ENCODE measurements around the gene ARSI.

Gene ARSI

DNA sequence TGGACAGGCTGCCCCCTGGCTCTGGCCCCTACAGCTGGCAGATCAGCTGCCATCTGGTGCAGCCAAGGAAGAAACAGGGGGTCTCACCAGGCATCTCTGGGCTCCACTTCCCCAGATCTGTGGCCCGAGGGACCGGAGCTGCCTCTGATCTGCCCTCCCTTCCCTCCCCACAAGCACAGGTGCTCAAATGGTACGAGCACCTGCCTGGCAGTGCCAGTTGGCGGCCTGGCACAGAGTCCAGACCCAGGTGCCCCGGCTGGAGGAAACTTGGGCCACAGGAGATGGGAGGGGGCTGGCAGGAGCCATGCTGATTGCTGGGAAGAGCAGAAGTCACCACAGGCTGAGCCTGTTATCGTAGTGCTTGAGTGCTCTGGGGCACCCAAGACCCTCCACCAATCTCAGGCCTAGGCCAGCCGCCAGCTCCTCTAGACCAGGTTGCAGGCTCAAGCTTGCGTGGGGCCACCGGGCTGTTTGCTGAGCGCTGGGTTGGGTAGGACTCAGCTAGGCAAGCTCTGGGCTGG lies 8.1 kb downstream of the ARSI start:
- no peak for DNase-seq (ENCODE audit: low read depth, low spot score)

DNA sequence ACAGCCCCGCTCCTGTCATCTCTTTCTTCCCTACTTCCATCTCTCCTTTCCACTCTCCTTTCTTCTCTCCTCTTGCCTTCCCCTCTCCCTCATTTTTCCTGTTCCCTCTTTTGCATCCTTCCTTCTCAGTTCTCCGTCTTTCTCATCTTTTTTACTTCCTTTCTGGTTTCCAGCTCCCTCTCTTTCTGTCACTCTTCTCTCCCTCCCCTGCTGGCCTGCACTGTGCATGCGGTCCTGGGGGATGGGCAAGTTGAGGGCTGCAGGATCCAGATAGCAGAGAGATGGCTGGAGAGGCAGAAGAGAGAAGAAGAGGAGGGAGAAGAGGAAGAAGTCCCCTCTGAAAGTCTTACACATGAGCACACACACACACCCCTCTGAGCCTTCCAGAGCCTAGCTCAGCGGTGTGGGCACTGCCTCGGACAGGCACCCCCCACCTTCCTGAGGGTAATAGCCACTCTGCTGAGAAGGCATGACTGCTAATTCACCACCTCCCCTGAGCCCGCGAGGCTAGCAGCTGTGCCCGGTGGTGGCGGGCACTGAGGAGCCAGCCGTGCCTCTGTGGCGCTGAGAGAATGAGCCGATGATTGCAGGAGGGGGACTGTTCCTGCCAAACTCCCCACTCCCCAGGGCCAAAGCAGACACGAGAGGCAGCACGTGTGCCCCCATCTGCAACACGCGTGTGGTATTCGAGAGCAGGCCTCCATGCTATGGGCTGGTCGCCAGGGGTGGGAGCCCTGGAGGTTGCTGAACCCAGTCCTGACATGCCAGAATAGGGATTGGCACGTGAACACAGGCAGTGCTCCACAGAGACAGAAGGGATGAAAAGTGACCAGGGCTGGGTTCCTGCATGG lies 9.4 kb downstream of the ARSI start:
- DNase-seq (ENCODE audit: low read depth, low spot score) = no peak

DNA sequence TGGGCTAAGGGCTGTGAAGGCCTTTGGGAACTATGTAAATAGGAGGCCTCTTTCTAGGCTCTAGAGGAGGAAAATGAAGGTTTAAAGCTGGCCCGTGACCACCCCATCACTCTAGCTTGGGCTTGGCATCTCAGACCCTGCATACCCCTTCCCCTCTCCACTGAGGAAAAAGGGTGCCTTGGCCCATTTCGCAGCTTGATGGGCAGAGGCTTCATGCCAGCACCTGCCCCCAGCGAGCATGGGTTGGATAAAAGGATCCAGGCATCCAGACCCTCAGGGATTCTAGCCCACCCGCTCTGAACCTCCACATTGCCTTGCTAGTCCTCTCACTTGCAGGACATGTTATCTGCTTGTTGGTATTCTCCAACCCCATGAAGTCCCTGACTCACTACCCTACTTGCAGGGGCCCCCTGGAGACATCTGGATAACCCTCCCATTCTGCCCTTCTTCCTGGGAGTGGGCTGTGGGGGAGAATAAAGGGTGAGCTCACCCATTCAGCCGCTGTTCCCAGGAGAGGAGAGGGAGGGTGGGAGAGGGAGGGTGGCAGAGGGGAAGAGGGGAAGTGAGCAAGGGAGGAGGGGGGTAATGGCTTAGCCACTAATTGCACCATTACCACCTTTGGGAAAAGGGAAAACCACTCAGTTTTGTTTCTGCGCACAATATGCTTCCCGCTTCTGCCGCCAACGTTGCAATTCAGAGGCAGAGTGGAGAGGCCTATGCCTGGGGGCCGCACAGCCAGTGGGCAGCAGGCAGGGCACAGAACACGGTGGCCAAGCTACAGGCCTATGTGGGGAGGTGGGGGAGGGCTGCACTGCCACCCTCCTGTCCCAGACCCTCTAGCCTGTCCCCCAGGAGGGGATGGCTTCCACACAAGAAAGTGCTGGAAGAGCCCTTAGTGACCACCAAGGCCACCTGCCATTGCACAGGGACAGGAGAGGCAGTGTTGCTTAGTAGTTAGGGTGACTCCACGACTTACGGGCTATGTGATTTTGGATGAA lies 11.0 kb downstream of the ARSI start:
- no peak for DNase-seq (ENCODE audit: low read depth, low spot score)

GRCh38 chr5:150289551-150290390 lies 12.9 kb downstream of the ARSI start, which contains the start of gene CAMK2A:
CAMK2A (minus strand) TSS chr5:150289773; CDS start chr5:150289625, 148 bp downstream.
- DNase-seq (ENCODE audit: low read depth, low spot score) = no peak

DNA sequence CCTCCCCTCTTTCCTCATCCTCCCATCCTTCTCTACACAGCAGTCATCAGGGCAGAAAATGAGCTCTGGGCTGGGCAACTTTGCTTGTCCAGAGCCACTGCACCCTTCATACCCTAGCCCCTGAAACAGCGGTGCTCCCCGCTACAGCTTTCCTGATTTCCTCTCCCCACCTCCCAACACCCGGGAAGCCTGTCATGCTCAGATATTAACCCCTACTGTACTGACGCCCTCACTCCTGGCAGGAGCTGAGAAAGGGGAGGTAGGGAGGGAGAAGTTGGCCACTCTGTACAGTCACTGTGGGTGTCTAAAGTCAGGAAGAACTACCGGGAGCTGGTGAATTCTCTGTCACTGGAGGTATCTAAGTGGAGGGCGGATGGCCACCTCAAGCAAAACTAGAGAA lies 13.9 kb downstream of the ARSI start:
- no peak for DNase-seq (ENCODE audit: low read depth, low spot score)

DNA sequence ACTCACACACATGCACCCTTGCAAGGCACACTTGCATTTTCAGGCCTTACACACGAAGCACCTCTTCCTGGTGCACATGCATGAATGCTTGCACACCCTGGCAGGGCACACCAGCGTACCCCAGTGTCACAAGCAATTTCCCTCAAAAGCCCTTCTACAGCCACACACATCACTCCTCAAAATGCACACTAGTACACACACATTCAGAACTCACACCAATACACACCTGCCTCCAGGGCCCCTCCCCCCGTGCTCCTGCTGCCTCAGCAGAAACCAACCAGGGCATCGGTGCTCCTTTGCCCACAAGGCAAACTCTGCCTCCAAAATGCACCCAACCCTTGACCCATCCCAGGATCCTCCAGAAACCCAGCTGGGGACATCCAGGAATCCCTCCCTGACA lies 14.3 kb downstream of the ARSI start:
- DNase-seq (ENCODE audit: low read depth, low spot score) = no peak

GRCh38 chr5:150286820-150287219 lies 15.9 kb downstream of the ARSI start:
- no peak for DNase-seq (ENCODE audit: low read depth, low spot score)

GRCh38 chr5:150285114-150285513 lies 17.6 kb downstream of the ARSI start:
- DNase-seq (ENCODE audit: low read depth, low spot score) = no peak

- no peak for DNase-seq (ENCODE audit: low read depth, low spot score)
Measured at GRCh38 chr5:150284311-150284710, 18.4 kb downstream of the ARSI start.

- DNase-seq (ENCODE audit: low read depth, low spot score) = no peak
Measured at GRCh38 chr5:150283904-150284303, 18.8 kb downstream of the ARSI start.

DNA sequence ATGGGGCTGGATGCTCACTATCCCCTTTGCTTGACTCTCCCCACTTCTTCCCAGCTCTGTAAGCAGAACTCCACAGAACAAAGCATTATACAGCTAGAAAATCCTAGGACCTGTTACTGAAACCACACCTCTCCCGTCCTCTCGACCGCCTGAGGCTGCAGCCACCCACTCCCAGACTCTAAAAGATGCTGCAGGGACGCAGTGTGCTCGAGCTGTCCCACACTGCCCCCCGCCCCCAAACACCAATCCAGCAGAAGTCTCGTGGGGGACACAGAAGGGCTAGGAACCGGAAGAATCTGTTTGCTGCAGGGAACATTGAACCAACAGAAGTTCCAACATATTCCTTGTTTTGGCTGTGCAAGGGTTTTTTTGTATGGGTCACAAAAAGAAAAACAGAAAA lies 20.7 kb downstream of the ARSI start:
- no peak for DNase-seq (ENCODE audit: low read depth, low spot score)

GRCh38 chr5:150279330-150280020 lies 23.2 kb downstream of the ARSI start:
- no peak for DNase-seq (ENCODE audit: low read depth, low spot score)

DNA sequence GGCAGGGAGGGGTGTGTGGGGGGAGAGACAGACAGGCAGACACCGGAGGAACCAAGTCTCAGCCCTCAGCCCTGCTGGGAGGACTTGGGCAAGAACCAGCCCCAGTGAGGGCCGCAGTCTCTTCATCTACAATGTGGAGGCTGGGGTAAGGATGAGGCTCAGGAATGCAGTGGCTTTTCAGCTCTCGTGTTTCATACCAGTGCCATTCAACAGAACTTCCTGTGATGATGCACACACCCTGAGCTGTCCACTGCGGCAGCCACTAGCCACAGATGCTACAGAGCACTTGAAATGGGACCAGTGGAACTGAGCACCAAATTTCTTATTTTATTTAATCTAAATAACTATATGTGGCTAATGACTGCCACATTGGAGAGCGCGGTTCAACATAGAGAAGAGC lies 23.8 kb downstream of the ARSI start:
- no peak for DNase-seq (ENCODE audit: low read depth, low spot score)

DNA sequence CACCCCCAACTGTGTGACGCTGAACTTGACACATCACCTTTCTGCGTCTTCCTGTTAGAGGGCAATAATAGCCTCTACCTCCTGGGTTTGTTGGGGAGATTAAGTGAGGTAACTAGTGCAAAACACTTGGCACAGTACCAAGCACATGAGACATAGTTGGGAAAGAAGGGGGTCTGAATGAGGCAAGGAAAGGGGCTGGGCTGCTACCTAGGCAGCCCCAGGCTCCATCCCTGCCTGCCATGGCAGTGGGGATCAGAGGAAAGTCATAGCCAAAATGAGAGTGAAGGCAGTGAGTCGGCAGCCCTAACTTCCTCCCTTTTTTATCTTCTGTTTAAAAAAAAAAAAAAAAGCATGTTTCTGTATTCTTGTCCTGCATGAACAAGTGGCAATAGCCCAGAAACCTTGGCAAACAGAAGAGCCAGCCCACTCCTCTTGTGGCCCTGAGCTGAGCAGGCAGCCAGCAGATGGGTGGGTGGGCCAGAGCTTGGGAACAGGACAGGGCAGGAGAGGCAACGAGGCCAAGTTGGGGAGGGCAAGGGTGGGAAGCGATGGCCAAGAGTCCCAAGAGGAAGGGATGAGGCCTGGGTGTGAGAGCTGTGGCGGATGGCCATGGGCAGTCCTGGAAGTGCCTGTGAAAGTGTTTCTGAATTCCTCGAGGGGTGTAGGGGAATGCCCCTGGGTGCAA lies 24.5 kb downstream of the ARSI start:
- DNase-seq (ENCODE audit: low read depth, low spot score) = no peak

DNA sequence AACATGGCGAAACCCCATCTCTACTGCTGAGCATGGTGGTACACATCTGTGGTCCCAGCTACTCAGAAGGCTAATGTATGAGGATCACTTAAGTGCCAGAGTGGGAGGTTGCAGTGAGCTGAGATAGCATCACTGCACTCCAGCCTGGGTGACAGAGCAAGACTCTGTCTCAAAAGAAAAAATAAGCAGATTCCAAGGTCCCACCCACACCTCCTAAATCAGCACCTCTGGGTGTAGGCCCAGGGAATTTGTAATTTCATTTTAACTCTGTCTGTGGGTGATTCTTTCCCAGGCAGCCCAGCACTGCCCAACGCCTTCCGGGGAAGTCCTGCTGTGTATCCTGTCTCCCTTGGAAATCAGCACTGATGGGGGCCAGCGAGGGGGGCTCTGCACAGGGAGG lies 25.7 kb downstream of the ARSI start:
- no peak for DNase-seq (ENCODE audit: low read depth, low spot score)

DNA sequence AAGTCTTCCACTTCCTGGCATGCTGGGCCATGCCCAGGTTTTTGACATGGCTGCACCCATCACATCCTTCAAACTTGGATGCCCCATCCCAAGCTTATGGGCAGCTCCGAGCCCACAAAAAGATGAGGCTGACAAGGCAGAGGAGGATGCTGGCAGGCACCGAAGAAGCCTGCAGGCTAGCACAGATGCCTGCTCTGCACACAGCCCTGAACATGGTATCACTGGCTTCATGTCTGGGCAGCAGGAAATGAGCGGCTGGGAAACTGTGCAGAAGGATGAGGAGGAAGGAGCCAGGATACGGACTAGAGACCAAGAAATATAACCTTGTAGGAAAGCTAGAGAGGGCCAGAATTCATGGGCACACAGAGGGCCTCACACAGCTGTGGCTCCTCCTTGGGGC lies 27.9 kb downstream of the ARSI start:
- no peak for DNase-seq (ENCODE audit: low read depth, low spot score)

DNA sequence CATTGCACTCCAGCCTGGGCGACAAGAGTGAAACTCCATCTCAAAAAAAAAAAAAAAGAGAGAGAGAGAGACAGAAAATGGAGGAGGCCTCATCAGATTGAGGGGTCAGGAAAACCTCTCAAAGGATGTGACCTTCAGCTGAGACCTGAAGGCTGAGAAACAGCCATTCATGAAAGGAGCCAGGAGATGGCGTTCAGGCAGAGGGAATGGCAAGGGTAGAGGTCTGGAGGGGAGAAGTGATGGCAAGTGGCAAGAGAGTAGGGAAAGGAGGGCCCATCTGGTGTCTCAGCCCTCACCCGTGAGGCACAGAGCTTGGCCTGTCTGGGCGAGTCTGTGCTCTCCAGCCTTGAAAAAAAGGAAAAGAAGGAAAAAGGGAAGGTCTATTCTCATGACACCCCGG lies 30.2 kb downstream of the ARSI start:
- no peak for DNase-seq (ENCODE audit: low read depth, low spot score)

- DNase-seq (ENCODE audit: low read depth, low spot score) = no peak
Measured at GRCh38 chr5:150271923-150272322, 30.8 kb downstream of the ARSI start.

GRCh38 chr5:150271296-150271692 lies 31.4 kb downstream of the ARSI start:
- DNase-seq (ENCODE audit: low read depth, low spot score) = no peak
